B cell (primary cell): ENCODE data around the gene LAIR1. TPM values are rescaled to one million over a fixed set of nuclear protein-coding genes. Genes with fewer than 3 reads are reported as not detected.

Experiments used
- ATAC-seq: fragments of 200-7000 bp; cut with Tn5 transposase; one replicate; pipeline ENCODE4 v1.10.0; 2021; ENCODE audit warnings: low read depth, mild to moderate bottlenecking, moderate number of reproducible peaks, moderate library complexity
- CTCF ChIA-PET: fragments of 350-600 bp; sonication (Branson Sonifier 250); formaldehyde crosslinking; loops from one replicate; lab custom pipeline; 2021; ENCODE audit warnings: antibody characterized with exemption, inconsistent platforms; lab: Charles Lee
- POLR2A ChIA-PET: fragments of 350-600 bp; sonication (Branson Sonifier 250); formaldehyde crosslinking; loops from one replicate; lab custom pipeline; 2021; ENCODE audit warnings: antibody characterized with exemption; lab: Charles Lee
- DNase-seq: peaks from one replicate; pipeline ENCODE4 v3.0.0; 2013
- H2AFZ ChIP-seq: 2 replicates; pipeline ENCODE4 v1.6.1; 2012; ENCODE audit warnings: mild to moderate bottlenecking, low read depth, low read length; ENCODE audit not compliant: insufficient read depth, poor library complexity, severe bottlenecking
- H3K27ac ChIP-seq, 2 donors: 1 replicate in 1 of 2; 2 replicates in 1 of 2; pipeline ENCODE4 v1.5.1; 2012 to 2013; ENCODE audit warnings: low read length in 2 of 2, mild to moderate bottlenecking in 2 of 2, moderate library complexity in 1 of 2
- H3K27me3 ChIP-seq, 4 experiments: fragments of 200-600 bp in 1 of 4; sonication (generic) in 1 of 4; replicated peaks in 1 of 4; 1 replicate in 2 of 4; 2 replicates in 2 of 4; pipeline versions ENCODE4 v1.6.1 to v1.7.0; 2013 to 2016; ENCODE audit warnings: low read length in 3 of 4, mild to moderate bottlenecking in 2 of 4, mixed read lengths in 1 of 4, moderate library complexity in 1 of 4; ENCODE audit not compliant: insufficient read depth in 4 of 4, control insufficient read depth in 3 of 4; ENCODE audit errors: control extremely low read depth in 1 of 4
- H3K36me3 ChIP-seq, 2 experiments: replicated peaks in 1 of 2; 1 replicate in 1 of 2; 2 replicates in 1 of 2; pipeline versions ENCODE4 v1.6.1 to v1.7.1; 2013; ENCODE audit warnings: low read length in 1 of 2; ENCODE audit not compliant: insufficient read depth in 2 of 2, control insufficient read depth in 1 of 2; ENCODE audit errors: control extremely low read depth in 1 of 2, extremely low read depth in 1 of 2
- H3K4me1 ChIP-seq, 2 donors: fragments of 200-600 bp in 1 of 2; sonication (generic) in 1 of 2; 1 replicate in 1 of 2; 2 replicates in 1 of 2; pipeline versions ENCODE4 v1.5.1 to v1.6.1; 2013 to 2017; ENCODE audit warnings: low read length in 2 of 2; ENCODE audit not compliant: control insufficient read depth in 2 of 2, insufficient read depth in 2 of 2
- H3K4me2 ChIP-seq: replicated peaks from 2 replicates; pipeline ENCODE3; 2012; ENCODE audit warnings: mild to moderate bottlenecking, low read depth, low read length; ENCODE audit not compliant: poor library complexity, severe bottlenecking
- H3K4me3 ChIP-seq, 5 experiments: fragments of 200-600 bp in 1 of 5; sonication (generic) in 1 of 5; 1 replicate in 3 of 5; 2 replicates in 2 of 5; pipeline versions ENCODE4 v1.5.1 to v1.7.0; 2011 to 2016; ENCODE audit warnings: low read length in 4 of 5, mild to moderate bottlenecking in 4 of 5, low read depth in 2 of 5, control low read depth in 1 of 5, moderate library complexity in 1 of 5; ENCODE audit not compliant: insufficient read depth in 1 of 5; ENCODE audit errors: control extremely low read depth in 1 of 5, extremely low read depth in 1 of 5
- H3K79me2 ChIP-seq: fragments of 200-600 bp; sonication (generic); one replicate; pipeline ENCODE4 v1.6.0; 2016; ENCODE audit warnings: low read length; ENCODE audit not compliant: control insufficient read depth, insufficient read depth
- H3K9ac ChIP-seq: fragments of 200-600 bp; sonication (generic); 2 replicates; pipeline ENCODE4 v1.6.1; 2017; ENCODE audit warnings: mild to moderate bottlenecking, low read length, moderate library complexity
- H3K9me3 ChIP-seq, 3 donors: one replicate each; pipeline versions ENCODE4 v1.6.1 to v1.7.1; 2013; ENCODE audit warnings: low read length in 2 of 3; ENCODE audit not compliant: control insufficient read depth in 2 of 3, insufficient read depth in 1 of 3; ENCODE audit errors: control extremely low read depth in 1 of 3
- H4K20me1 ChIP-seq: 2 replicates; pipeline ENCODE4 v1.6.0; 2012; ENCODE audit warnings: mild to moderate bottlenecking, low read length; ENCODE audit not compliant: insufficient read depth, control insufficient read depth, poor library complexity, severe bottlenecking
- H3K27ac Mint-ChIP-seq: one replicate; pipeline ENCODE4 v1.8.0; 2021; ENCODE audit warnings: mixed read lengths
- H3K27me3 Mint-ChIP-seq: one replicate; pipeline ENCODE4 v1.8.0; 2021; ENCODE audit warnings: mixed read lengths
- H3K4me1 Mint-ChIP-seq: one replicate; pipeline ENCODE4 v1.8.0; 2021; ENCODE audit warnings: mixed read lengths
- H3K4me3 Mint-ChIP-seq: one replicate; pipeline ENCODE4 v1.8.0; 2021; ENCODE audit warnings: mixed read lengths
- H3K9me3 Mint-ChIP-seq: one replicate; pipeline ENCODE4 v1.8.0; 2022; ENCODE audit warnings: mixed read lengths; ENCODE audit not compliant: insufficient read depth
- CTCF ChIP-seq: fragments of 200-600 bp; IDR thresholded peaks from one replicate; pipeline ENCODE4 v1.8.0; 2022; ENCODE audit warnings: antibody characterized with exemption, mild to moderate bottlenecking
- EZH2 ChIP-seq: IDR thresholded peaks from 2 replicates; pipeline ENCODE4 v1.6.1; 2012; ENCODE audit warnings: borderline replicate concordance, low read depth, mild to moderate bottlenecking, moderate library complexity, low read length; ENCODE audit not compliant: insufficient read depth, poor library complexity, severe bottlenecking
- WGBS: methylation state at CpG from one replicate; pipeline ENCODE4 v1.1.5; 2013; ENCODE audit warnings: missing lambda C conversion rate; ENCODE audit not compliant: insufficient coverage; 5-methylcytosine and 5-hydroxymethylcytosine counted together
- intact Hi-C: fragments of 100-400 bp; cut with micrococcal nuclease; formaldehyde crosslinking; loops from one replicate; pipeline ENCODE4 v1.10.0; 2022
- polyA plus RNA-seq: library from polyadenylated mRNA; depleted of rRNA; stranded (reverse); fragments of >200 nt; gene quantifications from 2 replicates; pipeline ENCODE4 v1.2.3, GENCODE V29; 2012
- total RNA-seq, 2 donors: library from RNA; stranded (reverse); fragments of 120-200 nt in 1 of 2; gene quantifications; 1 replicate in 1 of 2; 2 replicates in 1 of 2; pipeline versions ENCODE4 v1.2.3 to v1.2.4, GENCODE V29; 2013 to 2022

LAIR1 gene
- total and polyA plus RNA-seq, 2 donors (not counting 1 experiment from before 2014, with no cell fraction given): 41.5 to 173 TPM

GRCh38 chr19:54400913-54401312, 36.2 kb upstream of the LAIR1 start:
- Mint-ChIP-seq H3K4me1 (peaks cover under 1% of the 10 kb centered on the region), H3K9me3 (no peaks in the 10 kb centered on the region), H3K4me3 (no peak overlapping the region), H3K27me3 (peaks cover 10% of the 10 kb centered on the region), H3K27ac (no peak overlapping the region)
- POLR2A ChIA-PET: no interaction called here
- Histone ChIP-seq H3K9ac (no peak overlapping the region), H4K20me1 (no peaks in the 10 kb centered on the region), H2AFZ (no peak overlapping the region), H3K27me3 (peaks cover 0 to 7% (median 0%) of the 10 kb centered on the region in 4 experiments), H3K36me3 (no peaks in the 10 kb centered on the region), H3K4me1 (no peaks in the 10 kb centered on the region), H3K4me3 (no peak overlapping the region), H3K4me2 (no peak overlapping the region), H3K9me3 (peaks cover 0 to 5% (median 0%) of the 10 kb centered on the region in 3 donors), H3K79me2 (no peaks in the 10 kb centered on the region), H3K27ac (no peak overlapping the region)
- CTCF ChIA-PET: no interaction called here
- DNase-seq (no peak), ATAC-seq (no peak)
- no peak for TF ChIP-seq CTCF
- no peak for TF ChIP-seq EZH2
- WGBS: 90% methylated on average over 1 of the region's 6 CpGs
- intact Hi-C loops: no loop called here

DNA sequence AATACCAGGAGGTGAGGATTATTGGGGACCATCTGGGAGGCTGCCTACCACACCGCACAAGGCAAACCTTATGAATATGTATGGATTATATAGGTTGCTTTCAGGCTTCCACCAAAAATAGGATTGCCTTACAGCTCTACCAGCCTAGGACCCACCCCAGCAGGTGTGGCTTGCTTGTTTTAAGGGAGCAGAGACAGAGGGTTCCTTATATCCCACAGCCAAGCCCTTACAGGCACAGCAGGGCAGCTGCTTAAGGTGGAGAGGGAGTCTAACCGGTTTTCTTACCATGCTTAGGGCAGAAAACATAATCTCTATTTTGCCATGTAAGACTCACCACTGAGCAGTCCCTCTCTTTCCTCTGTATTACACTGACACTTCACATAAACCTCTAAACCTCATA, 34.5 kb upstream of the LAIR1 start:
- Mint-ChIP-seq H3K4me3 (no peak overlapping the region), H3K4me1 (peaks cover 5% of the 10 kb centered on the region), H3K27me3 (peaks cover 13% of the 10 kb centered on the region), H3K27ac (no peak overlapping the region), H3K9me3 (no peaks in the 10 kb centered on the region)
- H4K20me1 ChIP-seq: no peaks in the 10 kb centered on the region
- ChIA-PET CTCF (no interaction called here), POLR2A (no interaction called here)
- DNase-seq (no peak), ATAC-seq (no peak)
- peaks cover 1% of the 10 kb centered on the region in 2 donors for H3K4me1 ChIP-seq
- H3K27me3 ChIP-seq: peaks cover 0 to 7% (median 0%) of the 10 kb centered on the region in 4 experiments
- H3K36me3 ChIP-seq: no peaks in the 10 kb centered on the region
- no peaks in the 10 kb centered on the region for H3K79me2 ChIP-seq
- no peak overlapping the region for H3K27ac ChIP-seq
- WGBS: no CpG with 5 or more reads among the region's 2 CpGs
- no peak overlapping the region for H2AFZ ChIP-seq
- intact Hi-C loops: no loop called here
- peaks cover 0 to 5% (median 0%) of the 10 kb centered on the region in 3 donors for H3K9me3 ChIP-seq
- H3K9ac ChIP-seq: no peak overlapping the region
- H3K4me2 ChIP-seq: no peak overlapping the region
- TF ChIP-seq CTCF (no peak), EZH2 (no peak)
- no peak overlapping the region for H3K4me3 ChIP-seq
